Astrocyte (in vitro differentiated cells and primary cell): ENCODE data around the gene FAU. TPM values are rescaled to one million over a fixed set of nuclear protein-coding genes. Genes with fewer than 3 reads are reported as not detected.
A peak's percentile ranks its signal among the peaks of the same experiment; 100 is the strongest.

ENCODE experiments used
- microRNA-seq: library from miRNA; unstranded; fragments of <30 nt; microRNA quantifications from one replicate; pipeline ENCODE4 v1.2.0, GENCODE V29; 2020
- total RNA-seq: library from RNA; stranded (reverse); gene quantifications from 2 replicates; pipeline ENCODE4 v1.2.1, GENCODE V29; 2021

The FAU gene
- total RNA-seq, 1 donor from 2014 or later, result 694 TPM

Small RNA genes within 50 kb of the gene (microRNA-seq; reads per million reads assigned to microRNA genes)
- 3.0 reads per million, percentile 6 among the genes with 10 or more reads in this experiment for gene MIR6751

Other genes with a start within 250 kb of the FAU start
- gene EHD1, start 243.5 kb downstream of the FAU start, total RNA-seq, result 182 and 201 TPM in 2 replicates
- gene ATG2A, start 204.9 kb downstream of the FAU start, total RNA-seq, result 21.4 and 21.8 TPM in 2 replicates
- gene PPP2R5B, start 197.4 kb downstream of the FAU start, total RNA-seq, result 22.5 and 24.1 TPM in 2 replicates
- gene GPHA2, start 186.2 kb downstream of the FAU start, total RNA-seq, result not detected in 2 replicates
- gene MAJIN, start 150.0 kb downstream of the FAU start, total RNA-seq, result not detected in 2 replicates
- 4.5 and 5.0 TPM in 2 replicates for gene BATF2, start 125.2 kb downstream of the FAU start, total RNA-seq
- 41.7 and 47.6 TPM in 2 replicates for gene ARL2, start 108.0 kb downstream of the FAU start, total RNA-seq
- gene SNX15, start 94.7 kb downstream of the FAU start, total RNA-seq, result 15.4 and 18.5 TPM in 2 replicates
- 13.8 and 14.6 TPM in 2 replicates for gene SAC3D1, start 80.9 kb downstream of the FAU start, total RNA-seq
- not detected in 2 replicates for gene NAALADL1, start 63.6 kb downstream of the FAU start, total RNA-seq
- gene CDCA5, start 38.1 kb downstream of the FAU start, total RNA-seq, result 6.0 and 6.3 TPM in 2 replicates
- 37.9 and 46.3 TPM in 2 replicates for gene ZFPL1, start 37.9 kb downstream of the FAU start, total RNA-seq
- gene VPS51, start 25.9 kb downstream of the FAU start, total RNA-seq, result 40.0 and 41.4 TPM in 2 replicates
- 18.0 and 23.9 TPM in 2 replicates for gene TM7SF2, start 10.3 kb downstream of the FAU start, total RNA-seq
- gene ZNHIT2, start 4.4 kb downstream of the FAU start, total RNA-seq, result 8.1 and 10.0 TPM in 2 replicates
- 42.6 and 45.1 TPM in 2 replicates for gene MRPL49, start 187 bp upstream of the FAU start, total RNA-seq
- 43.0 and 49.9 TPM in 2 replicates for gene SYVN1, start 12.4 kb upstream of the FAU start, total RNA-seq
- not detected in 2 replicates for gene SPDYC, start 48.1 kb upstream of the FAU start, total RNA-seq
- gene CAPN1, start 59.8 kb upstream of the FAU start, total RNA-seq, result 178 and 217 TPM in 2 replicates
- 5.2 and 6.0 TPM in 2 replicates for gene POLA2, start 139.8 kb upstream of the FAU start, total RNA-seq
- gene CDC42EP2, start 192.7 kb upstream of the FAU start, total RNA-seq, result 23.0 and 26.7 TPM in 2 replicates
- 58.5 and 66.4 TPM in 2 replicates for gene DPF2, start 211.7 kb upstream of the FAU start, total RNA-seq
- 0.20 and 0.29 TPM in 2 replicates for gene TIGD3, start 232.6 kb upstream of the FAU start, total RNA-seq